IMR-90 (cell line): ENCODE results near the gene SSNA1. TPM values are rescaled to one million over a fixed set of nuclear protein-coding genes. Genes with fewer than 3 reads are reported as not detected.

Source experiments
- ATAC-seq: fragments of 200-7000 bp; cut with Tn5 transposase; 2 replicates; pipeline ENCODE4 v1.9.1; 2020; ENCODE audit warnings: low read depth, mild to moderate bottlenecking, moderate library complexity
- BruUV-seq: library from RNA; stranded (reverse); fragments of 400-500 nt; replicated peaks from 2 replicates; lab custom pipeline; 2021; lab: Mats Ljungman, UMichigan
- CTCF ChIA-PET: fragments of 300-600 bp; formaldehyde crosslinking; extraction: SDS; loops from one replicate; lab custom pipeline; 2021; ENCODE audit warnings: antibody characterized with exemption; lab: Yijun Ruan, JAX
- POLR2A ChIA-PET: fragments of 300-600 bp; sonication (Branson Sonifier 250); formaldehyde crosslinking; loops from one replicate; lab custom pipeline; 2022; ENCODE audit warnings: antibody characterized with exemption; ENCODE audit not compliant: unreplicated experiment; lab: Charles Lee
- DNase-seq: peaks from one replicate; pipeline ENCODE4 v3.0.0; 2013
- H2AFZ ChIP-seq: replicated peaks from 2 replicates; pipeline ENCODE3; 2013; ENCODE audit warnings: low read length, mild to moderate bottlenecking; ENCODE audit not compliant: poor library complexity
- H2AK5ac ChIP-seq: 2 replicates; pipeline ENCODE4 v1.6.1; 2013; ENCODE audit warnings: low read depth, low read length, inconsistent platforms
- H2AK9ac ChIP-seq: replicated peaks from 2 replicates; pipeline ENCODE3; 2013; ENCODE audit warnings: mild to moderate bottlenecking, low read depth, low read length, moderate library complexity; ENCODE audit not compliant: poor library complexity
- H2BK120ac ChIP-seq: 2 replicates; pipeline ENCODE4 v1.6.1; 2013; ENCODE audit warnings: low read depth, low read length, inconsistent platforms
- H2BK15ac ChIP-seq: 3 replicates; pipeline ENCODE4 v1.6.1; 2013; ENCODE audit warnings: low read depth, low read length, inconsistent platforms
- H2BK20ac ChIP-seq: 2 replicates; pipeline ENCODE4 v1.6.1; 2013; ENCODE audit warnings: low read depth, mild to moderate bottlenecking, inconsistent platforms, low read length, moderate library complexity
- H2BK5ac ChIP-seq: 2 replicates; pipeline ENCODE4 v1.6.1; 2013; ENCODE audit warnings: mild to moderate bottlenecking, low read depth, low read length, inconsistent platforms; ENCODE audit not compliant: poor library complexity, severe bottlenecking
- H3K14ac ChIP-seq: replicated peaks from 2 replicates; pipeline ENCODE4 v1.6.1; 2013; ENCODE audit warnings: low read depth, low read length, inconsistent platforms
- H3K18ac ChIP-seq: 2 replicates; pipeline ENCODE4 v1.6.1; 2013; ENCODE audit warnings: low read depth, low read length, control low read depth
- H3K23ac ChIP-seq: 2 replicates; pipeline ENCODE4 v1.6.1; 2013; ENCODE audit warnings: low read depth, low read length, inconsistent platforms
- H3K27ac ChIP-seq: 2 replicates; pipeline ENCODE4 v1.5.1; 2013; ENCODE audit warnings: mild to moderate bottlenecking, control low read depth, low read length; ENCODE audit not compliant: insufficient read depth
- H3K27me3 ChIP-seq: 2 replicates; pipeline ENCODE4 v1.6.1; 2013; ENCODE audit warnings: low read length; ENCODE audit not compliant: control insufficient read depth, insufficient read depth
- H3K36me3 ChIP-seq: 2 replicates; pipeline ENCODE4 v1.6.1; 2013; ENCODE audit warnings: low read length, mixed read lengths; ENCODE audit not compliant: control insufficient read depth, insufficient read depth
- H3K4ac ChIP-seq: 2 replicates; pipeline ENCODE4 v1.6.1; 2013; ENCODE audit warnings: low read depth, low read length, inconsistent platforms
- H3K4me1 ChIP-seq: 2 replicates; pipeline ENCODE4 v1.6.1; 2013; ENCODE audit warnings: low read length, mixed read lengths; ENCODE audit not compliant: control insufficient read depth, insufficient read depth
- H3K4me2 ChIP-seq: 2 replicates; pipeline ENCODE4 v1.6.1; 2013; ENCODE audit warnings: low read depth, mild to moderate bottlenecking, control low read depth, low read length, moderate library complexity
- H3K4me3 ChIP-seq: 2 replicates; pipeline ENCODE4 v1.5.1; 2013; ENCODE audit warnings: low read depth, mild to moderate bottlenecking, control low read depth, low read length, moderate library complexity; ENCODE audit not compliant: insufficient read depth
- H3K56ac ChIP-seq: 2 replicates; pipeline ENCODE4 v1.6.1; 2013; ENCODE audit warnings: low read length, inconsistent platforms; ENCODE audit not compliant: insufficient read depth; ENCODE audit errors: extremely low read depth
- H3K79me1 ChIP-seq, 2 experiments: 2 replicates each; pipeline ENCODE4 v1.6.1; 2013; ENCODE audit warnings: low read length in 2 of 2, inconsistent platforms in 1 of 2, low read depth in 1 of 2
- H3K9ac ChIP-seq: 2 replicates; pipeline ENCODE4 v1.6.1; 2013; ENCODE audit warnings: low read depth, low read length, control low read depth
- H3K9me1 ChIP-seq: 2 replicates; pipeline ENCODE4 v1.6.1; 2013; ENCODE audit warnings: low read length, inconsistent platforms; ENCODE audit not compliant: insufficient read depth
- H3K9me3 ChIP-seq: 2 replicates; pipeline ENCODE4 v1.6.1; 2013; ENCODE audit warnings: low read length; ENCODE audit not compliant: control insufficient read depth, insufficient read depth
- H4K20me1 ChIP-seq: 2 replicates; pipeline ENCODE4 v1.6.1; 2013; ENCODE audit warnings: low read length, inconsistent platforms; ENCODE audit not compliant: insufficient read depth
- H4K5ac ChIP-seq: 2 replicates; pipeline ENCODE4 v1.6.1; 2013; ENCODE audit warnings: mild to moderate bottlenecking, low read depth, low read length, control low read depth
- H4K8ac ChIP-seq, 2 experiments: 2 replicates each; pipeline ENCODE4 v1.6.1; 2013; ENCODE audit warnings: low read depth in 2 of 2, low read length in 2 of 2, control low read depth in 1 of 2, inconsistent platforms in 1 of 2
- H4K91ac ChIP-seq: 2 replicates; pipeline ENCODE4 v1.6.1; 2013; ENCODE audit warnings: low read depth, low read length, inconsistent platforms; ENCODE audit not compliant: insufficient read depth
- BHLHE40 ChIP-seq: fragments of 150-350 bp; IDR thresholded peaks from 2 replicates; pipeline ENCODE4 v1.6.1; 2016; ENCODE audit warnings: mild to moderate bottlenecking, low read depth, low read length
- CEBPB ChIP-seq: IDR thresholded peaks from 2 replicates; pipeline ENCODE4 v1.6.1; 2012; ENCODE audit warnings: low read depth, low read length, improper control_type of control experiment
- CHD1 ChIP-seq: IDR thresholded peaks from 2 replicates; pipeline ENCODE4 v1.6.1; 2012; ENCODE audit warnings: low read depth, low read length, improper control_type of control experiment
- CTCF ChIP-seq: conservative IDR thresholded peaks from 2 replicates; pipeline ENCODE4 v1.5.1; 2012; ENCODE audit warnings: mild to moderate bottlenecking, low read depth, low read length, improper control_type of control experiment
- ELK1 ChIP-seq: fragments of 150-350 bp; IDR thresholded peaks from 2 replicates; pipeline ENCODE4 v1.6.1; 2016; ENCODE audit warnings: low read depth, mild to moderate bottlenecking, low read length, moderate library complexity, borderline replicate concordance
- FOS ChIP-seq: fragments of 150-350 bp; IDR thresholded peaks from 2 replicates; pipeline ENCODE4 v1.6.1; 2016; ENCODE audit warnings: low read depth, low read length
- MAFK ChIP-seq: IDR thresholded peaks from 2 replicates; pipeline ENCODE4 v1.6.1; 2012; ENCODE audit warnings: low read depth, low read length, improper control_type of control experiment
- MAZ ChIP-seq: IDR thresholded peaks from 2 replicates; pipeline ENCODE4 v1.6.1; 2012; ENCODE audit warnings: low read depth, mild to moderate bottlenecking, low read length, improper control_type of control experiment, moderate library complexity, borderline replicate concordance
- MXI1 ChIP-seq: IDR thresholded peaks from 2 replicates; pipeline ENCODE4 v1.6.1; 2012; ENCODE audit warnings: low read depth, mild to moderate bottlenecking, low read length, moderate library complexity, borderline replicate concordance
- NFE2L2 ChIP-seq: fragments of 150-350 bp; IDR thresholded peaks from 2 replicates; pipeline ENCODE4 v1.6.1; 2016; ENCODE audit warnings: low read depth, mild to moderate bottlenecking, low read length
- POLR2A ChIP-seq: IDR thresholded peaks from 2 replicates; pipeline ENCODE4 v1.6.1; 2012; ENCODE audit warnings: mild to moderate bottlenecking, low read depth, low read length
- RAD21 ChIP-seq: IDR thresholded peaks from 2 replicates; pipeline ENCODE4 v1.6.1; 2012; ENCODE audit warnings: low read length, improper control_type of control experiment
- RCOR1 ChIP-seq: IDR thresholded peaks from 2 replicates; pipeline ENCODE4 v1.6.1; 2012; ENCODE audit warnings: mild to moderate bottlenecking, low read length, improper control_type of control experiment; ENCODE audit not compliant: insufficient replicate concordance
- RFX5 ChIP-seq: IDR thresholded peaks from 2 replicates; pipeline ENCODE4 v1.8.0; 2012; ENCODE audit warnings: low read depth, mild to moderate bottlenecking, low read length, moderate library complexity
- SMC3 ChIP-seq: fragments of 150-350 bp; IDR thresholded peaks from 2 replicates; pipeline ENCODE4 v1.6.1; 2016; ENCODE audit warnings: low read depth, mild to moderate bottlenecking, antibody characterized with exemption, low read length, moderate library complexity
- USF2 ChIP-seq: fragments of 150-350 bp; IDR thresholded peaks from 2 replicates; pipeline ENCODE4 v1.6.1; 2017; ENCODE audit warnings: mild to moderate bottlenecking, antibody characterized with exemption, low read length, low read depth
- WGBS, 2 experiments: methylation state at CpG; one replicate each; pipeline versions ENCODE4 v1.1.5 to v1.1.7; 2013; ENCODE audit warnings: missing lambda C conversion rate in 2 of 2; ENCODE audit not compliant: insufficient read length in 1 of 2; ENCODE audit errors: extremely low coverage in 2 of 2; 5-methylcytosine and 5-hydroxymethylcytosine counted together
- dilution Hi-C: fragments of 300-500 bp; cut with HindIII; formaldehyde crosslinking; loops from one replicate; pipeline ENCODE4 v1.14.3; 2018; ENCODE audit warnings: low sequenced_read_pairs; ENCODE audit not compliant: unreplicated experiment
- in situ Hi-C: fragments of 300-500 bp; cut with MboI; formaldehyde crosslinking; loops from 3 replicates; pipeline ENCODE4 v1.14.3; 2019; ENCODE audit warnings: low sequenced_read_pairs, inconsistent platforms, mixed read lengths
- intact Hi-C: fragments of 100-400 bp; cut with micrococcal nuclease; formaldehyde crosslinking; loops from 2 replicates; pipeline ENCODE4 v1.10.0; 2022
- polyA plus RNA-seq, 3 experiments: library from polyadenylated mRNA; depleted of rRNA; stranded (reverse); fragments of >200 nt; gene quantifications; 2 replicates each; pipeline ENCODE4 v1.2.3, GENCODE V29; 2012; ENCODE audit warnings: low replicate concordance in 1 of 3
- total RNA-seq: library from RNA; depleted of rRNA; stranded (reverse); fragments of >200 nt; gene quantifications from 2 replicates; pipeline ENCODE4 v1.2.3, GENCODE V29; 2012

The SSNA1 gene
- total and polyA plus RNA-seq, 2 of the 4 experiments (the other 2 are of a cell fraction) = 55.7 to 86.7 TPM

GRCh38 chr9:137152844-137153405 lies 35.6 kb upstream of the SSNA1 start:
- H3K9ac ChIP-seq = no peak overlapping the region
- H4K5ac ChIP-seq = no peak overlapping the region
- no peak overlapping the region for H3K4me3 ChIP-seq
- H3K56ac ChIP-seq = no peak overlapping the region
- peaks cover 2% of the 10 kb centered on the region; the same call in 1 of the 2 replicates for H3K4me1 ChIP-seq
- BruUV-seq = no TSS peak
- no peak overlapping the region for H3K27ac ChIP-seq
- H2BK20ac ChIP-seq = no peak overlapping the region
- in situ Hi-C loops (no loop called here), intact Hi-C loops (no loop called here), dilution Hi-C loops (no loop called here)
- no peak overlapping the region for H2AK5ac ChIP-seq
- ChIA-PET CTCF (no interaction called here), POLR2A (no interaction called here)
- no peak overlapping the region for H2AFZ ChIP-seq
- H3K27me3 ChIP-seq = peaks cover 26% of the 10 kb centered on the region
- no peak overlapping the region for H3K18ac ChIP-seq
- no peak overlapping the region for H2BK120ac ChIP-seq
- H2AK9ac ChIP-seq = no peak overlapping the region
- no peak for TF ChIP-seq CTCF
- no peak for TF ChIP-seq POLR2A
- no peak for TF ChIP-seq ELK1
- no peak for TF ChIP-seq MXI1
- no peak for TF ChIP-seq MAZ
- TF ChIP-seq RCOR1 = no peak
- TF ChIP-seq CEBPB = no peak
- TF ChIP-seq MAFK = no peak
- no peak for TF ChIP-seq BHLHE40
- TF ChIP-seq RFX5 = no peak
- TF ChIP-seq SMC3 = no peak
- TF ChIP-seq USF2 = no peak
- TF ChIP-seq FOS = no peak
- TF ChIP-seq RAD21 = no peak
- TF ChIP-seq CHD1 = no peak
- TF ChIP-seq NFE2L2 = no peak
- ATAC-seq (no peak), DNase-seq (no peak)
- H3K9me1 ChIP-seq = peaks cover 8% of the 10 kb centered on the region
- no peak overlapping the region for H4K8ac ChIP-seq
- H3K9me3 ChIP-seq = no peaks in the 10 kb centered on the region
- H3K23ac ChIP-seq = no peak overlapping the region
- H3K36me3 ChIP-seq = no peaks in the 10 kb centered on the region
- 85% methylated on average over 7 of the region's 7 CpGs; no CpG with 5 or more reads in 1 of the 2 experiments for WGBS, 2 experiments
- H3K4ac ChIP-seq = no peak overlapping the region
- no peak overlapping the region for H4K91ac ChIP-seq
- no peak overlapping the region for H3K4me2 ChIP-seq
- H3K79me1 ChIP-seq = no peaks in the 10 kb centered on the region
- H4K20me1 ChIP-seq = 0 out of 2 replicates have a peak, but pooled peaks cover 5% of the 10 kb centered on the region
- H2BK5ac ChIP-seq = no peak overlapping the region
- H3K14ac ChIP-seq = no peak overlapping the region
- H2BK15ac ChIP-seq = no peak overlapping the region
